Endothelial cell (in vitro differentiated cells): ENCODE results near the gene RAB40C. TPM values are rescaled to one million over a fixed set of nuclear protein-coding genes. Genes with fewer than 3 reads are reported as not detected.

Experiments used
- DNase-seq: peaks from one replicate; pipeline ENCODE4 v3.0.0; 2021; ENCODE audit warnings: low spot score
- H3K27ac Mint-ChIP-seq: one replicate; pipeline ENCODE4 v1.8.0; 2021; ENCODE audit warnings: mixed read lengths, inconsistent platforms; ENCODE audit not compliant: unreplicated experiment
- H3K27me3 Mint-ChIP-seq: one replicate; pipeline ENCODE4 v1.8.0; 2021; ENCODE audit warnings: mild to moderate bottlenecking, moderate library complexity, mixed read lengths, inconsistent platforms; ENCODE audit not compliant: unreplicated experiment
- H3K36me3 Mint-ChIP-seq: one replicate; pipeline ENCODE4 v1.8.0; 2021; ENCODE audit warnings: mild to moderate bottlenecking, low read depth, mixed read lengths, inconsistent platforms; ENCODE audit not compliant: unreplicated experiment
- H3K4me1 Mint-ChIP-seq: one replicate; pipeline ENCODE4 v1.8.0; 2021; ENCODE audit warnings: mild to moderate bottlenecking, mixed read lengths, inconsistent platforms; ENCODE audit not compliant: unreplicated experiment
- H3K4me3 Mint-ChIP-seq: one replicate; pipeline ENCODE4 v1.8.0; 2021; ENCODE audit warnings: mild to moderate bottlenecking, mixed read lengths, inconsistent platforms; ENCODE audit not compliant: unreplicated experiment
- H3K9me3 Mint-ChIP-seq: one replicate; pipeline ENCODE4 v1.8.0; 2021; ENCODE audit warnings: mixed read lengths, inconsistent platforms; ENCODE audit not compliant: unreplicated experiment
- total RNA-seq: library from RNA; stranded (reverse); fragmentation: NEBNext Ultra II Directional; extraction: Animal tissue kit (Norgen Biotek cat#: 25700); gene quantifications from one replicate; pipeline ENCODE4 v1.2.1, GENCODE V29; 2021; ENCODE audit not compliant: unreplicated experiment
- TF ChIP-seq, protein P1 (sequence below): fragments of 200-600 bp; sonication (generic); IDR thresholded peaks from one replicate; pipeline ENCODE4 v1.5.0; 2021; ENCODE audit warnings: antibody characterized with exemption; ENCODE audit not compliant: unreplicated experiment

RAB40C gene
- total RNA-seq, 1 donor from 2014 or later = 18.5 TPM

GRCh38 chr16:546909-547770 is 42.7 kb upstream of the RAB40C start:
- peak; percentile 61 for DNase-seq
- no peaks in the 10 kb centered on the region for H3K36me3 Mint-ChIP-seq

DNA sequence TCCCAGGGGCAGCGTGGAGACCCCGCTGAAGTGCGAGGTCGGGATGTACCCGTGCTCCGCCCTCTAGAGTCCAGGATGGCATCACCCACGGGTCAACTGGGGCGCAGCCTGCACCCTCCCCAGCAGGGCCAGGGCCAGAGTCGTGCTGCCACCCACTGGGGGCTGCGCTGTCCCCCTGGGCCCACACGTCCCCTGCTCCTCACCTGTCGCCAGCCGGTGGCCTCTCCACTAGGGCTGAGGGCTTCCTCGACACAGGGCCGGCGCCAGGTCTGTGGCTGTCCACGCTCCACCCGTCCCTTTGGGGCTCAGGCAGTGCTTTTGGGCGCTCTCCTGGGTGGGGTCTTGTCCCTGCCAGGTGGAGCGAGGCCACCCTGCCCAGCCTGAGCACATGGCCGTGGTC is 41.3 kb upstream of the RAB40C start:
- Mint-ChIP-seq H3K36me3 (no peaks in the 10 kb centered on the region), H3K4me3 (no peak overlapping the region), H3K4me1 (no peaks in the 10 kb centered on the region), H3K9me3 (no peaks in the 10 kb centered on the region), H3K27me3 (peaks cover 5% of the 10 kb centered on the region), H3K27ac (no peak overlapping the region)
- no peak for DNase-seq
- TF ChIP-seq, protein P1, sequence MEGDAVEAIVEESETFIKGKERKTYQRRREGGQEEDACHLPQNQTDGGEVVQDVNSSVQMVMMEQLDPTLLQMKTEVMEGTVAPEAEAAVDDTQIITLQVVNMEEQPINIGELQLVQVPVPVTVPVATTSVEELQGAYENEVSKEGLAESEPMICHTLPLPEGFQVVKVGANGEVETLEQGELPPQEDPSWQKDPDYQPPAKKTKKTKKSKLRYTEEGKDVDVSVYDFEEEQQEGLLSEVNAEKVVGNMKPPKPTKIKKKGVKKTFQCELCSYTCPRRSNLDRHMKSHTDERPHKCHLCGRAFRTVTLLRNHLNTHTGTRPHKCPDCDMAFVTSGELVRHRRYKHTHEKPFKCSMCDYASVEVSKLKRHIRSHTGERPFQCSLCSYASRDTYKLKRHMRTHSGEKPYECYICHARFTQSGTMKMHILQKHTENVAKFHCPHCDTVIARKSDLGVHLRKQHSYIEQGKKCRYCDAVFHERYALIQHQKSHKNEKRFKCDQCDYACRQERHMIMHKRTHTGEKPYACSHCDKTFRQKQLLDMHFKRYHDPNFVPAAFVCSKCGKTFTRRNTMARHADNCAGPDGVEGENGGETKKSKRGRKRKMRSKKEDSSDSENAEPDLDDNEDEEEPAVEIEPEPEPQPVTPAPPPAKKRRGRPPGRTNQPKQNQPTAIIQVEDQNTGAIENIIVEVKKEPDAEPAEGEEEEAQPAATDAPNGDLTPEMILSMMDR = no peak

More at GRCh38 chr16:546909-547770, 42.7 kb upstream of the RAB40C start:
- H3K4me1 Mint-ChIP-seq = no peaks in the 10 kb centered on the region
- no peaks in the 10 kb centered on the region for H3K9me3 Mint-ChIP-seq
- TF ChIP-seq, protein P1 = peak; percentile 35
- no peak overlapping the region for H3K4me3 Mint-ChIP-seq
- H3K27me3 Mint-ChIP-seq = peaks cover 7% of the 10 kb centered on the region
- no peak overlapping the region for H3K27ac Mint-ChIP-seq

DNA sequence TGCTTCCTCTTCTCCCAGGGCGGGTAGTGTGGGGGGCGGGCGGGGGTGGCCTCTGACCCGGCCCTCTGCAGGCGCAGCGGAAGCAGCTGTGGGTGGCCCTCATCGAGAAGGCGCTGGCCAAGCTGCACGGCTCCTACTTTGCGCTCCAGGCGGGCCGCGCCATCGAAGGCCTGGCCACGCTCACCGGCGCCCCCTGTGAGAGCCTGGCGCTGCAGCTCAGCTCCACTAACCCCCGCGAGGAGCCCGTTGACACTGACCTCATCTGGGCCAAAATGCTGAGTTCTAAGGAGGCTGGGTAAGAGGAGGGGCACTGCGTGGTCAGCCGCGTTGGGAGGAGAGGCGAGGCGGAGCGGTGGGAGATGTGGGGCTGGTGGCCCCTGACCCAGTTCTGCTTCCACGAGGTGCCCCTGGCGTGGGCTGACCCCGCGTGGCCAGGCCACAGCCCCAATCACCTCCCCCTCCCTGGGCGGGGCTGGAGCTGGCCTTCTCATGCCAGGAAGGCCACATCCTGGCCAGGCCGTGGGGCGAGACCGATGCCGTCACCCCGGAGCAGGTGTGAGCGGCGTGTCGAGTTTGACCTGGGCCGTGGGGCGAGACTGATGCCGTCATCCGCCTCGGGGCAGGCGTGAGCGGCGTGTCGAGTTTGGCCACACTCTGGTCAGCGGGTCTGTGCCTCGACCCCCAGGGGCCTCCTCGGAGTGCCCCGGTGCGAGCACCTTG is 40.2 kb upstream of the RAB40C start:
- TF ChIP-seq, protein P1 = peak; percentile 41
- Mint-ChIP-seq H3K36me3 (no peaks in the 10 kb centered on the region), H3K9me3 (no peaks in the 10 kb centered on the region), H3K4me3 (no peak overlapping the region), H3K27ac (no peak overlapping the region), H3K27me3 (peaks cover 6% of the 10 kb centered on the region), H3K4me1 (peaks cover 2% of the 10 kb centered on the region)
- no peak for DNase-seq

- Mint-ChIP-seq H3K36me3 (no peaks in the 10 kb centered on the region), H3K4me3 (no peak overlapping the region)
These were observed 38.7 kb upstream of the RAB40C start for GRCh38 chr16:551210-551609.

More at GRCh38 chr16:551210-551609, 38.7 kb upstream of the RAB40C start:
- Mint-ChIP-seq H3K27ac (no peak overlapping the region), H3K9me3 (no peaks in the 10 kb centered on the region), H3K4me1 (peaks cover 2% of the 10 kb centered on the region), H3K27me3 (peaks cover 5% of the 10 kb centered on the region)
- TF ChIP-seq, protein P1 = no peak
- DNase-seq = no peak
